H9 (cell line): ENCODE data around the gene CNOT4. TPM values are rescaled to one million over a fixed set of nuclear protein-coding genes. Genes with fewer than 3 reads are reported as not detected.

Experiments
- DNase-seq: peaks from one replicate; pipeline ENCODE4 v3.0.0-alpha.2; 2017
- H2AFZ ChIP-seq: one replicate; pipeline ENCODE4 v1.6.1; 2013; ENCODE audit warnings: mild to moderate bottlenecking, low read length, control low read depth, moderate library complexity
- H2AK5ac ChIP-seq: 2 replicates; pipeline ENCODE4 v1.6.1; 2013; ENCODE audit warnings: low read length, control low read depth, mixed read lengths; ENCODE audit not compliant: insufficient read length
- H2BK120ac ChIP-seq: one replicate; pipeline ENCODE4 v1.6.1; 2013; ENCODE audit warnings: low read depth, mild to moderate bottlenecking, low read length, control low read depth, inconsistent platforms; ENCODE audit not compliant: poor library complexity, severe bottlenecking
- H2BK12ac ChIP-seq: 2 replicates; pipeline ENCODE4 v1.6.1; 2013; ENCODE audit warnings: low read length, control low read depth, mixed read lengths, low read depth; ENCODE audit not compliant: insufficient read length
- H2BK15ac ChIP-seq: 2 replicates; pipeline ENCODE4 v1.6.1; 2013; ENCODE audit warnings: low read depth, low read length, control low read depth
- H2BK20ac ChIP-seq: one replicate; pipeline ENCODE4 v1.6.1; 2013; ENCODE audit warnings: low read depth, mild to moderate bottlenecking, low read length, control low read depth, inconsistent platforms; ENCODE audit not compliant: poor library complexity, severe bottlenecking
- H2BK5ac ChIP-seq: 2 replicates; pipeline ENCODE4 v1.6.1; 2013; ENCODE audit warnings: low read length, control low read depth, mixed read lengths; ENCODE audit not compliant: insufficient read length
- H3K14ac ChIP-seq: 2 replicates; pipeline ENCODE4 v1.6.1; 2013; ENCODE audit warnings: low read length, control low read depth; ENCODE audit not compliant: insufficient read depth
- H3K18ac ChIP-seq: 2 replicates; pipeline ENCODE4 v1.6.1; 2013; ENCODE audit warnings: low read depth, mild to moderate bottlenecking, mixed read lengths, low read length, control low read depth; ENCODE audit not compliant: insufficient read length
- H3K23ac ChIP-seq: 2 replicates; pipeline ENCODE4 v1.6.1; 2013; ENCODE audit warnings: low read length, control low read depth, mixed read lengths, low read depth; ENCODE audit not compliant: insufficient read length
- H3K23me2 ChIP-seq: 2 replicates; pipeline ENCODE4 v1.6.1; 2013; ENCODE audit warnings: low read depth, mild to moderate bottlenecking, mixed read lengths, low read length, control low read depth; ENCODE audit not compliant: insufficient read length, poor library complexity, severe bottlenecking
- H3K27ac ChIP-seq: 2 replicates; pipeline ENCODE4 v1.5.1; 2013; ENCODE audit warnings: low read length, control low read depth, mixed read lengths, low read depth; ENCODE audit not compliant: insufficient read length
- H3K27me3 ChIP-seq: 2 replicates; pipeline ENCODE4 v1.6.1; 2013; ENCODE audit warnings: low read length, control low read depth, inconsistent platforms; ENCODE audit not compliant: insufficient read depth
- H3K4ac ChIP-seq: 2 replicates; pipeline ENCODE4 v1.6.1; 2013; ENCODE audit warnings: low read depth, mild to moderate bottlenecking, control low read depth, inconsistent platforms, low read length, moderate library complexity
- H3K4me1 ChIP-seq: 2 replicates; pipeline ENCODE4 v1.6.1; 2013; ENCODE audit warnings: low read length, control low read depth, inconsistent platforms; ENCODE audit not compliant: insufficient read depth
- H3K4me2 ChIP-seq: 2 replicates; pipeline ENCODE4 v1.6.1; 2013; ENCODE audit warnings: low read length, control low read depth, mixed read lengths; ENCODE audit not compliant: insufficient read length, insufficient read depth
- H3K56ac ChIP-seq: 2 replicates; pipeline ENCODE4 v1.6.1; 2013; ENCODE audit warnings: low read depth, mild to moderate bottlenecking, mixed read lengths, low read length, control low read depth; ENCODE audit not compliant: insufficient read length
- H3K79me1 ChIP-seq: 2 replicates; pipeline ENCODE4 v1.6.1; 2013; ENCODE audit warnings: low read depth, mild to moderate bottlenecking, moderate library complexity, low read length, control low read depth, inconsistent platforms; ENCODE audit not compliant: insufficient read depth, poor library complexity, severe bottlenecking
- H3K79me2 ChIP-seq: 2 replicates; pipeline ENCODE4 v1.6.1; 2013; ENCODE audit warnings: low read length, control low read depth, inconsistent platforms; ENCODE audit not compliant: insufficient read depth
- H3K9ac ChIP-seq: 2 replicates; pipeline ENCODE4 v1.6.1; 2013; ENCODE audit warnings: low read length, control low read depth, mixed read lengths; ENCODE audit not compliant: insufficient read length; ENCODE audit errors: extremely low read depth
- H3K9me3 ChIP-seq: one replicate; pipeline ENCODE4 v1.6.1; 2013; ENCODE audit warnings: low read depth, low read length, inconsistent platforms; ENCODE audit not compliant: control insufficient read depth
- H3T11ph ChIP-seq: one replicate; pipeline ENCODE4 v1.6.1; 2013; ENCODE audit warnings: mild to moderate bottlenecking, low read length, control low read depth, inconsistent platforms
- H4K20me1 ChIP-seq: one replicate; pipeline ENCODE4 v1.6.1; 2013; ENCODE audit not compliant: control insufficient read depth, insufficient read length, insufficient read depth
- H4K5ac ChIP-seq: 2 replicates; pipeline ENCODE4 v1.6.1; 2013; ENCODE audit warnings: low read depth, mild to moderate bottlenecking, mixed read lengths, low read length, control low read depth; ENCODE audit not compliant: insufficient read length
- H4K8ac ChIP-seq: replicated peaks from 2 replicates; pipeline ENCODE4 v1.6.1; 2013; ENCODE audit warnings: low read length, control low read depth, mixed read lengths, low read depth; ENCODE audit not compliant: insufficient read length
- H4K91ac ChIP-seq: 2 replicates; pipeline ENCODE4 v1.6.1; 2013; ENCODE audit warnings: low read depth, mild to moderate bottlenecking, moderate library complexity, mixed read lengths, low read length, control low read depth; ENCODE audit not compliant: insufficient read length
- H3K27ac Mint-ChIP-seq, 3 experiments: 2 replicates in 2 of 3; 3 replicates in 1 of 3; pipeline ENCODE4 v1.8.0; 2020 to 2021; ENCODE audit warnings: mixed read lengths in 3 of 3, mild to moderate bottlenecking in 1 of 3, moderate library complexity in 1 of 3
- H3K27me3 Mint-ChIP-seq: 2 replicates; pipeline ENCODE4 v1.8.0; 2021; ENCODE audit warnings: low read depth, mild to moderate bottlenecking, moderate library complexity, mixed read lengths
- H3K36me3 Mint-ChIP-seq, 3 experiments: 2 replicates in 2 of 3; 3 replicates in 1 of 3; pipeline ENCODE4 v1.8.0; 2020 to 2021; ENCODE audit warnings: low read depth in 3 of 3, mixed read lengths in 3 of 3; ENCODE audit not compliant: insufficient read depth in 1 of 3
- H3K4me1 Mint-ChIP-seq, 2 experiments: 2 replicates each; pipeline ENCODE4 v1.8.0; 2020; ENCODE audit warnings: mixed read lengths in 2 of 2
- H3K4me3 Mint-ChIP-seq, 2 experiments: 2 replicates in 1 of 2; 3 replicates in 1 of 2; pipeline ENCODE4 v1.8.0; 2020 to 2021; ENCODE audit warnings: mild to moderate bottlenecking in 2 of 2, mixed read lengths in 2 of 2, moderate library complexity in 1 of 2
- H3K9me3 Mint-ChIP-seq, 2 experiments: 2 replicates in 1 of 2; 3 replicates in 1 of 2; pipeline ENCODE4 v1.8.0; 2020; ENCODE audit warnings: mild to moderate bottlenecking in 2 of 2, mixed read lengths in 2 of 2, moderate library complexity in 1 of 2
- CTCF ChIP-seq: fragments of 200-600 bp; sonication (generic); conservative IDR thresholded peaks from 3 replicates; pipeline ENCODE4 v1.8.0; 2021; ENCODE audit warnings: antibody characterized with exemption, mild to moderate bottlenecking
- WGBS: extraction: QIAGEN DNeasy Blood & Tissue Kit; methylation state at CpG from one replicate; pipeline ENCODE4 v1.1.7; 2013; ENCODE audit warnings: missing lambda C conversion rate, low lambda C conversion rate, mixed read lengths; ENCODE audit not compliant: insufficient read length; ENCODE audit errors: extremely low coverage; 5-methylcytosine and 5-hydroxymethylcytosine counted together
- total RNA-seq: library from RNA; stranded (reverse); gene quantifications from 2 replicates; pipeline ENCODE4 v1.2.1, GENCODE V29; 2021

Gene CNOT4
- total RNA-seq, 1 experiment from 2014 or later, result 27.4 TPM

GRCh38 chr7:135366843-135367508 lies 142.9 kb downstream of the CNOT4 start:
- H3K18ac ChIP-seq, result no peak overlapping the region
- H3K14ac ChIP-seq, result no peak overlapping the region
- no peaks in the 10 kb centered on the region for H3K79me1 ChIP-seq
- no CpG with 5 or more reads among the region's 7 CpGs for WGBS
- H2BK20ac ChIP-seq, result no peak overlapping the region
- no peak for TF ChIP-seq CTCF
- H3K9me3 Mint-ChIP-seq, result no peaks in the 10 kb centered on the region
- peaks cover 3 to 12% of the 10 kb centered on the region in 2 experiments for H3K4me1 Mint-ChIP-seq
- no peak overlapping the region for H2AFZ ChIP-seq
- no peak overlapping the region for H3K23ac ChIP-seq
- no peaks in the 10 kb centered on the region for H3K27me3 Mint-ChIP-seq
- no peak overlapping the region for H4K91ac ChIP-seq
- H3K27me3 ChIP-seq, result no peaks in the 10 kb centered on the region
- no peaks in the 10 kb centered on the region for H3K79me2 ChIP-seq
- H3K56ac ChIP-seq, result no peak overlapping the region
- no peak overlapping the region for H2BK12ac ChIP-seq
- H3K36me3 Mint-ChIP-seq, result peaks cover 14 to 15% (median 14%) of the 10 kb centered on the region in 3 experiments
- H3K4ac ChIP-seq, result no peak overlapping the region
- no peak overlapping the region for H3K4me2 ChIP-seq
- no peak for DNase-seq
- no peak overlapping the region for H2BK120ac ChIP-seq
- no peak overlapping the region for H2BK15ac ChIP-seq
- H3K23me2 ChIP-seq, result no peaks in the 10 kb centered on the region
- H4K5ac ChIP-seq, result no peak overlapping the region
- H4K20me1 ChIP-seq, result no peaks in the 10 kb centered on the region
- no peak overlapping the region; a peak in 1 of 7 replicates for H3K27ac Mint-ChIP-seq
- H3K9ac ChIP-seq, result no peak overlapping the region
- no peak overlapping the region for H3K4me3 Mint-ChIP-seq
- no peak overlapping the region for H2AK5ac ChIP-seq
- no peak overlapping the region for H2BK5ac ChIP-seq
- no peaks in the 10 kb centered on the region for H3K9me3 ChIP-seq
- H3K4me1 ChIP-seq, result no peaks in the 10 kb centered on the region; the same call in 1 of the 2 replicates
- H3K27ac ChIP-seq, result no peak overlapping the region
- no peak overlapping the region for H4K8ac ChIP-seq
- no peak overlapping the region for H3T11ph ChIP-seq
